ENCODE results near the gene SPATA24. TPM values are rescaled to one million over a fixed set of nuclear protein-coding genes. Genes with fewer than 3 reads are reported as not detected.

Gene SPATA24
- total RNA-seq, 1 experiment from 2014 or later, result 13.0 TPM

- H3K36me3 Mint-ChIP-seq (ENCODE audit: insufficient read depth in 1 of 3, low read depth in 3 of 3), result peaks cover 4 to 26% (median 16%) of the 10 kb centered on the region in 3 experiments
- Histone ChIP-seq H3K27me3 (ENCODE audit: insufficient read depth, low read length) (no peaks in the 10 kb centered on the region), H2BK120ac (ENCODE audit: low read depth, low read length, poor library complexity, severe bottlenecking) (no peak overlapping the region), H3K14ac (ENCODE audit: insufficient read depth, low read length) (no peak overlapping the region), H3K79me2 (ENCODE audit: insufficient read depth, low read length) (no peaks in the 10 kb centered on the region), H3K23ac (ENCODE audit: insufficient read length, low read depth, low read length) (no peak overlapping the region), H3K18ac (ENCODE audit: insufficient read length, low read depth, low read length) (no peak overlapping the region), H2BK5ac (ENCODE audit: insufficient read length, low read length) (no peak overlapping the region), H3K4me1 (ENCODE audit: insufficient read depth, low read length) (peaks cover 2% of the 10 kb centered on the region; the same call in 1 of the 2 replicates), H3K56ac (ENCODE audit: insufficient read length, low read depth, low read length) (no peak overlapping the region), H3K9ac (ENCODE audit: extremely low read depth, insufficient read length, low read length) (no peak overlapping the region), H2BK20ac (ENCODE audit: low read depth, low read length, poor library complexity, severe bottlenecking) (no peak overlapping the region), H3K23me2 (ENCODE audit: insufficient read length, low read depth, low read length, poor library complexity, severe bottlenecking) (no peaks in the 10 kb centered on the region), H2AFZ (ENCODE audit: low read length) (no peak overlapping the region), H4K20me1 (ENCODE audit: control insufficient read depth, insufficient read depth, insufficient read length) (no peaks in the 10 kb centered on the region), H3K9me3 (ENCODE audit: control insufficient read depth, low read depth, low read length) (no peaks in the 10 kb centered on the region), H3K4me2 (ENCODE audit: insufficient read depth, insufficient read length, low read length) (no peak overlapping the region), H3K27ac (ENCODE audit: insufficient read length, low read depth, low read length) (no peak overlapping the region), H4K91ac (ENCODE audit: insufficient read length, low read depth, low read length) (no peak overlapping the region), H4K8ac (replicated peaks; ENCODE audit: insufficient read length, low read depth, low read length) (no peak overlapping the region), H2BK15ac (ENCODE audit: low read depth, low read length) (no peak overlapping the region), H3K79me1 (ENCODE audit: insufficient read depth, low read depth, low read length, poor library complexity, severe bottlenecking) (no peaks in the 10 kb centered on the region), H2AK5ac (ENCODE audit: insufficient read length, low read length) (no peak overlapping the region), H2BK12ac (ENCODE audit: insufficient read length, low read depth, low read length) (no peak overlapping the region), H3K4ac (ENCODE audit: low read depth, low read length) (no peak overlapping the region), H3T11ph (ENCODE audit: low read length) (no peak overlapping the region), H4K5ac (ENCODE audit: insufficient read length, low read depth, low read length) (no peak overlapping the region)
- no CpG with 5 or more reads among the region's 10 CpGs for WGBS (ENCODE audit: extremely low coverage, insufficient read length, low lambda C conversion rate)
- no peak for DNase-seq
- TF ChIP-seq CTCF (conservative IDR thresholded peaks at IDR 0.05), result no peak
- peaks cover 22 to 26% of the 10 kb centered on the region in 2 experiments for H3K4me1 Mint-ChIP-seq
- H3K4me3 Mint-ChIP-seq, result no peak overlapping the region
- H3K27ac Mint-ChIP-seq, result no peak overlapping the region
- no peaks in the 10 kb centered on the region for H3K9me3 Mint-ChIP-seq
- no peaks in the 10 kb centered on the region for H3K27me3 Mint-ChIP-seq (ENCODE audit: low read depth)
These were observed 2.3 kb downstream of the SPATA24 start for GRCh38 chr5:139401546-139401945.
